ENCODE data around the gene TRIM5. TPM values are rescaled to one million over a fixed set of nuclear protein-coding genes. Genes with fewer than 3 reads are reported as not detected.
A peak's percentile ranks its signal among the peaks of the same experiment; 100 is the strongest.

TRIM5 gene
- total and polyA plus RNA-seq, 9 of the 15 experiments (the other 6 are each of a cell fraction or from before 2014, with no cell fraction given), result 7.7 to 20.8 (median 15.0) TPM

DNA sequence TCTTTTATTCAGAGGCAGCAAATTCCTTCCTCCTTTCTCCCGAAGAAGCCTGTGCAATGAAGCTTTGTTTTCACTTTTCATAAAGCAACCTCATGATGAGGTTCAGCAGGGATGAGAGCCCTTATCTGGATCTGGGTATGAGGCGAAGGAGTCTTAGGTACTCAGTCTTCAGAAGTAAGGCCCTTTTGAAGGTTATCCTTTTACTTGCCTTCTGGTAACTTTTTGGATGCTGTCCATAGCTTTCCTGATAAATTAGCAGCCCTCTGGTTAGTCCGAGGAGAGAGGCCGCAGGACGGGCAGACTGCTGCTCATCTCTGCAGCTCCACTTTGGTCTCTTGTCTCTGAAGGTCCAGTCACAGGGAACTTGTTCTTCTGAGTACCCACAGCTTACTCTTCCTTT is 5.9 kb upstream of the TRIM5 start:
- intact Hi-C loops (cut with micrococcal nuclease), result no loop called here
- Histone ChIP-seq H3K9ac (ENCODE audit: insufficient read depth in 1 of 2, low read depth in 2 of 2, low read length in 2 of 2) (no peak overlapping the region), H3K27ac (ENCODE audit: extremely low read depth, low read depth, low read length) (no peak overlapping the region), H3K4me3 (no peak overlapping the region), H2AFZ (ENCODE audit: low read depth, low read length) (peak overlapping the region; percentile 64; the same call in 1 of the 2 replicates), H3K9me3 (replicated peaks; ENCODE audit: control insufficient read depth, insufficient read depth, low read depth, low read length) (no peaks in the 10 kb centered on the region), H4K20me1 (replicated peaks; ENCODE audit: control insufficient read depth, insufficient read depth, low read length) (no peaks in the 10 kb centered on the region), H3K79me2 (ENCODE audit: control insufficient read depth, insufficient read depth, low read length) (no peaks in the 10 kb centered on the region), H3K4me1 (replicated peaks in 1 of 2; ENCODE audit: control insufficient read depth in 2 of 2, insufficient read depth in 2 of 2, low read length in 2 of 2) (peaks cover 0 to 26% of the 10 kb centered on the region in 2 experiments; a peak in 4 of 5 replicates), H3K4me2 (ENCODE audit: insufficient read depth, low read length) (peak overlapping the region; percentile 60), H3K27me3 (ENCODE audit: control insufficient read depth in 2 of 2, insufficient read depth in 2 of 2, low read length in 2 of 2) (no peaks in the 10 kb centered on the region; a peak in 1 of 5 replicates), H3K9me1 (ENCODE audit: control insufficient read depth, insufficient read depth, low read length) (no peaks in the 10 kb centered on the region), H3K36me3 (ENCODE audit: control insufficient read depth, insufficient read depth, low read length) (no peaks in the 10 kb centered on the region)
- ChIA-PET POLR2A (interaction anchor here (0.6 to 1.3 kb wide), 4 partner anchors 9 to 1115 kb away, joined by 3 to 5 read pairs (median 4); no protein-coding TSS in a partner anchor), CTCF (ENCODE audit: low intra/inter-chr PET ratio) (no interaction called here)
- WGBS (ENCODE audit: insufficient coverage, low coverage, missing lambda C conversion rate), result 27% methylated on average over 5 of the region's 5 CpGs
- BruUV-seq (replicated peaks), result no TSS peak
- DNase-seq (ENCODE audit: extremely low read depth in 1 of 4, low spot score in 3 of 4) (peak in 2 of 4 experiments; percentile 27 to 31), FAIRE-seq (no peak), ATAC-seq (peak; percentile 68)
- in situ Hi-C loops (cut with MboI), result no loop called here
- TF ChIP-seq POU5F1 (IDR thresholded peaks at IDR 0.05; ENCODE audit: borderline replicate concordance, low read depth, low read length, partially characterized antibody) (no peak), RCOR1 (IDR thresholded peaks at IDR 0.05; ENCODE audit: borderline replicate concordance in 1 of 2, low read depth in 2 of 2, low read length in 2 of 2) (peak in 1 of 2 experiments; percentile 8; a peak in 1 of 4 replicates), SAFB (IDR thresholded peaks at IDR 0.05; ENCODE audit: borderline replicate concordance, low read depth, low read length) (no peak), MYNN (IDR thresholded peaks at IDR 0.05) (no peak), MYNN (CRISPR knock-in tag; IDR thresholded peaks at IDR 0.05) (no peak), CTBP1 (IDR thresholded peaks at IDR 0.05; ENCODE audit: borderline replicate concordance) (peak; percentile 78), FOXK2 (conservative IDR thresholded peaks at IDR 0.05 in 1 of 2, IDR thresholded peaks at IDR 0.05 in 1 of 2; ENCODE audit: low read depth in 2 of 2) (0 out of 4 replicates have a peak, but pooled peaks of 1 of the 2 experiments have one; percentile 14), MAZ (CRISPR knock-in tag; conservative IDR thresholded peaks at IDR 0.05 in 1 of 2, IDR thresholded peaks at IDR 0.05 in 1 of 2) (0 out of 4 replicates have a peak, but pooled peaks of 1 of the 2 experiments have one; percentile 12)

Data from K562 (cell line).